NCI-H226 (cell line): ENCODE data around the gene KTI12.
"Not testable (repeated sequence)": the region's sequence is repeated elsewhere in the genome, so short reads cannot be mapped to it uniquely, and the experiment has no call there.

Experiments
- DNase-seq: peaks from one replicate; pipeline ENCODE4 v3.0.0-alpha.2; 2015

The KTI12 gene

GRCh38 chr1:52033190-52034049 lies at the start of gene KTI12:
Gene KTI12, minus strand, starts transcription at chr1:52033810. Its CDS starts 49 bp downstream, at chr1:52033761.
- peak; percentile 90 for DNase-seq

GRCh38 chr1:52080014-52080415 lies 46.4 kb upstream of the KTI12 start:
- DNase-seq = no peak

- DNase-seq = not testable (repeated sequence)
Observed at GRCh38 chr1:52077277-52077676, 43.7 kb upstream of the KTI12 start.

- no peak for DNase-seq
Observed at GRCh38 chr1:52072291-52072690, 38.7 kb upstream of the KTI12 start.

GRCh38 chr1:52070704-52071103 lies 37.1 kb upstream of the KTI12 start:
- no peak for DNase-seq

- no peak for DNase-seq
Observed at GRCh38 chr1:52063192-52063591, 29.6 kb upstream of the KTI12 start.

GRCh38 chr1:52060822-52061221 lies 27.2 kb upstream of the KTI12 start:
- DNase-seq = no peak

GRCh38 chr1:52059888-52060287 lies 26.3 kb upstream of the KTI12 start:
- DNase-seq = no peak

- peak; percentile 45 for DNase-seq
Observed at GRCh38 chr1:52059321-52059720, 25.7 kb upstream of the KTI12 start.

GRCh38 chr1:52057876-52058415 lies 24.3 kb upstream of the KTI12 start:
- no peak for DNase-seq

- no peak for DNase-seq
Observed at GRCh38 chr1:52057255-52057654, 23.6 kb upstream of the KTI12 start.

GRCh38 chr1:52056937-52057231 lies 23.3 kb upstream of the KTI12 start:
- peak; percentile 20 for DNase-seq

- peak; percentile 93 for DNase-seq
Observed at GRCh38 chr1:52056163-52056936, 22.7 kb upstream of the KTI12 start, which contains the start of gene BTF3L4. Gene BTF3L4, plus strand, starts transcription at chr1:52056295. Its CDS starts 3,553 bp downstream, at chr1:52059848.

GRCh38 chr1:52055866-52056162 lies 22.2 kb upstream of the KTI12 start:
- DNase-seq = no peak

GRCh38 chr1:52055066-52055865 lies 21.7 kb upstream of the KTI12 start, which contains the start of gene TXNDC12:
Gene TXNDC12, minus strand, starts transcription at chr1:52055191. Its CDS starts 95 bp downstream, at chr1:52055096.
- DNase-seq = peak; percentile 89

GRCh38 chr1:52054496-52055065 lies 21.0 kb upstream of the KTI12 start:
- no peak for DNase-seq

- no peak for DNase-seq
Observed at GRCh38 chr1:52053862-52054261, 20.3 kb upstream of the KTI12 start.

GRCh38 chr1:52049337-52049736 lies 15.7 kb upstream of the KTI12 start:
- DNase-seq = not testable (repeated sequence)

GRCh38 chr1:52045666-52046195 lies 12.1 kb upstream of the KTI12 start:
- not testable (repeated sequence) for DNase-seq

- no peak for DNase-seq
Observed at GRCh38 chr1:52045236-52045635, 11.6 kb upstream of the KTI12 start.

- no peak for DNase-seq
Observed at GRCh38 chr1:52041551-52042185, 8.1 kb upstream of the KTI12 start.

GRCh38 chr1:52037909-52038308 lies 4.3 kb upstream of the KTI12 start:
- no peak for DNase-seq
